GM04504 (cell line): ENCODE measurements around the gene PCDHAC2.
A peak's percentile ranks its signal among the peaks of the same experiment; 100 is the strongest.

Source experiments
- DNase-seq: peaks from one replicate; pipeline ENCODE4 v3.0.0-alpha.2; 2012; ENCODE audit warnings: low read depth

Gene PCDHAC2, protein sequence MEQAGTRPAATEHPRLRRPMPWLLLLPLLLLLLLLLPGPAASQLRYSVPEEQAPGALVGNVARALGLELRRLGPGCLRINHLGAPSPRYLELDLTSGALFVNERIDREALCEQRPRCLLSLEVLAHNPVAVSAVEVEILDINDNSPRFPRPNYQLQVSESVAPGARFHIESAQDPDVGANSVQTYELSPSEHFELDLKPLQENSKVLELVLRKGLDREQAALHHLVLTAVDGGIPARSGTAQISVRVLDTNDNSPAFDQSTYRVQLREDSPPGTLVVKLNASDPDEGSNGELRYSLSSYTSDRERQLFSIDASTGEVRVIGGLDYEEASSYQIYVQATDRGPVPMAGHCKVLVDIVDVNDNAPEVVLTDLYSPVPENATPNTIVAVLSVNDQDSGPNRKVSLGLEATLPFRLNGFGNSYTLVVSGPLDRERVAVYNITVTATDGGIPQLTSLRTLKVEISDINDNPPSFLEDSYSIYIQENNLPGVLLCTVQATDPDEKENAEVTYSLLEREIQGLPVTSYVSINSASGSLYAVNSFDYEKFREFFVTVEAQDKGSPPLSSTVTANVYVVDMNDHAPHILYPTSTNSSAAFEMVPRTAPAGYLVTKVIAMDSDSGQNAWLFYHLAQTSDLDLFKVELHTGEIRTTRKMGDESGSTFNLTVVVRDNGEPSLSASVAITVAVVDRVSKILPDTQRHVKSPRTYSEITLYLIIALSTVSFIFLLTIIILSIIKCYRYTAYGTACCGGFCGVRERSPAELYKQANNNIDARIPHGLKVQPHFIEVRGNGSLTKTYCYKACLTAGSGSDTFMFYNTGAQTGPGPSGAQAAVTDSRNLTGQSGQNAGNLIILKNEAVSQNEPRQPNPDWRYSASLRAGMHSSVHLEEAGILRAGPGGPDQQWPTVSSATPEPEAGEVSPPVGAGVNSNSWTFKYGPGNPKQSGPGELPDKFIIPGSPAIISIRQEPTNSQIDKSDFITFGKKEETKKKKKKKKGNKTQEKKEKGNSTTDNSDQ

DNA sequence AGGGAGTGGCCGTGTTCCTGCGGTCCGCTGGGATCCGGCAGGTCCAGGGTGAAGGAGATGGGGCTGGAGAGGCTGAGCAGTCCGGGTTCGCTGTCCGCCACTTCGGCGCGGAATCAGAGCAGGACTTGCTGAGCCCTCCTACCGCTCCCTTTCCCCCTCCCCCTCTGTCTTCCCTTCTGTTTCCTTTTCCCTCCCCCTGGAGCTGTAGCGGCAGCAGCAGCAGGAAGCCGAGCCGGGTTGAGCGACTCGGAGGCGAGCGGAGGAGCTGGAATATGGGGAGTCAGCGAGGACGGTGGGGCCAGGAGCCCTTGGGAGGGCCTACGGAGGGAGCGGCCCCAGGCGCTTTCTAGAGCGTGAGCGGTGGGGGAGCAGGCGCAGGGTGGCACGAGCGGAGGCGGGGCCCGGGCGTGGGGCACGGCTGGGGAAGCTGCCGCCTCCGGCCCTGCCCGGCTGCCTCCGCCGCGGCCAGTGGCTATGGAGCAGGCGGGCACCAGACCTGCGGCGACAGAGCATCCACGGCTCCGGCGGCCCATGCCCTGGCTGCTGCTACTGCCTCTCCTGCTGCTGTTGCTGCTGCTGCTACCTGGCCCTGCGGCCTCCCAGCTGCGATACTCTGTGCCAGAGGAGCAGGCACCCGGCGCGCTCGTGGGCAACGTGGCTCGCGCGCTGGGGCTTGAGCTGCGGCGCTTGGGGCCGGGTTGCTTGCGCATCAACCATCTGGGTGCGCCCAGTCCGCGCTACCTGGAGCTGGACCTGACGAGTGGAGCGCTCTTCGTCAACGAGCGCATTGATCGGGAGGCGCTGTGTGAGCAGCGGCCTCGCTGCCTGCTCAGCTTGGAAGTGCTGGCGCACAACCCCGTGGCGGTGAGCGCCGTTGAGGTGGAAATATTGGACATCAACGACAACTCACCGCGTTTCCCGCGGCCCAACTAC, at the start of gene PCDHAC2:
Gene PCDHAC2, plus strand, starts transcription at position 184 of the 933 bp plus-strand sequence. Its CDS starts 291 bp downstream, at position 475.
- no peak for DNase-seq

DNA sequence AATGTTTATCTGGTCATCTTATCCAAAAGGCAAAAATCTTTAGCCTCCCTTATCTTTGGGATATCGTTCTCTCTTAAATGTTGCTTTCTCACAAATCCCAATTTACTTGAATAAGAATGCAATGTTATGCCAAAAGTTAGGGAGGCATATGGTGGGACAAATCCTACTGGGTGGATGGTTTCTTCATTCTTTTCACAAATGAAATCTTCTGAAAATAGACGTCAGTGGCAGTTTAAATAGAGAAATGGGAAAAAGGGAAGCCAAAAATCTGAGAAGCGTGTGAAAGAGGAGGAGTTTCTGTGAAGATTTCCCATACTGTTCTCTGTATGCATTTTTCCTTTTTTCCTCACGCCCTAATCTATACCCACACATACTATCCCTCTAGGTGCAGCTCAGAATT, 42.7 kb upstream of the PCDHAC2 start:
- no peak for DNase-seq

DNA sequence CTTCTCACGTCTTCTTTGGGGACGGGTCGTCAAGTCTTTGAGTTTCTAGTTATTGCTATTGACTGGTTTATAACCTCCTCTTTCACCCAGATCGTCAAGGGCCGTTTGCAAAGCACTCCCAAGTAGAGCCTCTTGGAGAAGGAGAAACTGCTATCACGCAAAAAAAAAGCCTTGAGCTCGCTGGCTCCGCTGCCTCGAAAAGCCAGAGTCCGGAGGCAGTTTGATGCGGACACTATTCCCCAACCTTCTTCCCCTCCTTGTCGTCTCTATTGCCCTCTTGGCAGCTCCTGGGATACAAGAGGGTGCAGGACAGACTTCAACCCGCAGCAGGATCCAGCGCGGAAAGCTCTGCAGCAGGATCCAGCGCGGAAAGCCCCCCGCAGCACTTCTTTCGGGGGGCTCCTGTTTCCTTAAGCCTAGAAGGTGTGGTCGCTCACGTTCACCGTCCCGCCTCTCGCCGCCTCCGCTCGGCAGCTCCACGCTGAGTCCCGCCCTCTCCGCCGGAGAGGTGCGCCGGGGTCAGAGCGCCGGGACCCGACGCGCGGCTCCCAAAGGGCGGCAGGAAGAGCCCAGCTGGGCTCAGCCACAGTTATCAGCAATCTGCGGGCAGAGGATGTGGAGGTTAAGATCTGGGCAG, 40.4 kb upstream of the PCDHAC2 start, which contains the start of gene PCDHAC1:
Gene PCDHAC1, plus strand, starts transcription at position 494 of the 637 bp plus-strand sequence. CDS start 594 bp downstream, outside the sequence.
- no peak for DNase-seq

DNA sequence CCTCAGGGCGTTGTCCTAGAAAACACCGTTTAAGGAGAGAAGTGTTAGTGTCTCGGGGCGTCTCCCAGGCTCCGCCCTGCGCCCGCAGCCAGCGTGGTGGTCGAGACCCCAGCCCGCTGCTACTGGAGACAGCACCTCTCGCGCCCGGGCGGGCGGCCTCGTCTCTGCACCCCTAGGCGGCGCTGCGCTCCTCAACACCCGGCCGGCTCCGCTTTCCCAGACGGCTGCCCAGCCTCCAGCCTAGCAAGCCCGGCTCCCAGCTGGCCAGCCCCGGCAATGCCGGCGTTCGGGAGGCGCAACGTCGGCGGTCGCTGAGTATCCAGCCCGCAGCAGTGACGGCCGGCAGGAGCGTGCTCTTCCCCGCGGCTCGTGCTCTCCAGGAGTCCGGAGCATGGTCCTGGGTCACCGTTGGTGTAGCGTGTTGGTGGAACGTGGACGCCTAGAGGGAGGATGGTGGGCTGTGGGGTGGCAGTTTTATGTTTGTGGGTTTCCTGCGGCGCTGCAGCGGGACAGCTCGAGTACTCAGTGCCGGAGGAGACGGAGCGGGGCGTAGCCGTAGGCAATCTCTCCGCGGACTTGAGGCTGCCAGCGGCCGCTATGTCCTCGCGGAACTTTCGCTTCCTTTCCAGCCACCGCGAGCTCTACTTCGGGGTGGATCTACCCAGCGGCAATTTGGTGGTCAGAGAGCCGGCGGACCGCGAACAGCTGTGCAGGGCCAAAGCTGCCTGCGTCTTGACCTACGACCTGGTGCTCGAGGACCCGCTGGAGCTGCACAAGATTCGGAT, 39.6 kb upstream of the PCDHAC2 start:
- peak; percentile 5 for DNase-seq

DNA sequence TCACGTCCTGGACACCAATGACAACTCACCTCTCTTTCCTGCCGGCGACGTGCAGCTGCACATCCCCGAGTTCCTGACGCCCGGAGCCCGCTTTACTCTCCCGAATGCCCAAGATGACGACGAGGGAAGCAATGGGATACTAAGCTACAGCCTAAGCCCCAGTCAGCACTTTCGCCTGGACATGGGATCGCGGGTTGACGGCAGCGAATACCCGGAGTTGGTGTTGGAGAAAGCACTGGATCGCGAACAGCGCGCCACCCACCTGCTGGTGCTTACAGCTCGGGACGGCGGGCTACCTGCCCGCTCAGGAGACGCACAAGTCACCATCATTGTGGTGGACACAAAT, 39.1 kb upstream of the PCDHAC2 start:
- no peak for DNase-seq

DNA sequence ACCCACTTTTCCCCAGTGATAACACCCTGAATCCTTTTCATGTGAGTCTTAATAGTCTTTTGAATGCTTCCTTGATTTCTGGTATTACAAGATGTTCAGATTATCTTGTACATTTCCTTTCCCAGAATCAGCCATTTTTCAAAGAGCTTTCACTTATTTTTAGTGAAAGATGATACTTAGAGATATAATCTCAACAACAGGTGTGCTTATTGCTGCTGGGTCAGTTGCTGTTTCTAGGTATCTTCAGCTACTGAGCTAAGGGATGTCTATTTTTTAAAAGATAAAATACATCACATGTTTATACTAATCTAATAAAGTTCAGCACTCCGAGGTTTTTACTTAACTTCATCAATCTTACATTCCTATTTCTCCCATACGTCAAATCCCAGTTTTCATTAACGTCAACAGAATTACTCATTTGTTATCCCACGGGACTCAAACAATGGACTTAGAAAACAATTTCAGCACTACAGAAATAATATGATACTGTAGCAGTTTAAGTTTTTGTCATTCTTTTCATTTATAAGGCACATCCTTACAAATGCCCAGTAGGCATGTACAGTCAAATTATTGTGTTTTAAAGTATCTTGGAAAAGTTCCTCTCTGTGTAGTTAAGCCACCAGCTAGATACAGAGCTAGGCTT, 31.2 kb upstream of the PCDHAC2 start:
- DNase-seq, result no peak

DNA sequence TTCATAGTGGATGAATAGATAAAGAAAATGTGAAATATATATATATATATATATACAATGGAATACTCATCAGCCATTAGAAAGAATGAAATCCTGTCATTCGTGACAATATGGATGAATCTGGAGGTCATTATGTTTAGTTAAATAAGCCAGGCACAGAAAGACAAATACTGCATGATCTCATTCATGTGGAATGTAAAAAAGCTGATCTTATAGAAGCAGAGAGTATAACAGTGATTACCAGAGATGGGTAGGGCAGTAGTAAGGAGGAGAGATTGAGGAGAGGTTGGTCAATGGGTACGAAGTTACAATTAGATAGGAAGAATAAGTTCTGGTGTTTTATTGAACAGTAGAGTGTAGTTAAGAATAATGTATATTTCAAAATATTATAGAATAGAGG, 19.7 kb upstream of the PCDHAC2 start:
- no peak for DNase-seq

DNA sequence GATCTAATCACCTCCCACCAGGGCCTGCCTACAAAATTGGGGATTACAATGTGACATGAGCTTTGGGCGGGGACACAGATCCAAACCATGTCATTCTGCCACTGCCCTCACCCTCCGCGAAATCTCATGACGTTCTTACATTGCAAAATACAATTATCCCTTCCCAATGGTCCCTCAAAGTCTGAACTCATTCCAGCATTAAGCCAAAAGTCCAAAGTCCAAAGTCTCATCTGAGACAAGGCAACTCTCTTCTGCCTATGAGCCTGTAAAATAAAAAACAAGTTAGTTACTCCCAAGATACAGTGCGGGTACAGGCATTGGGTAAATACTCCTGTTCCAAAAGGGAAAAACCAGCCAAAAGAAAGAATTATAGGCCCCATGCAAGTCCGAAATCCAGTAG, 14.6 kb upstream of the PCDHAC2 start:
- no peak for DNase-seq

DNA sequence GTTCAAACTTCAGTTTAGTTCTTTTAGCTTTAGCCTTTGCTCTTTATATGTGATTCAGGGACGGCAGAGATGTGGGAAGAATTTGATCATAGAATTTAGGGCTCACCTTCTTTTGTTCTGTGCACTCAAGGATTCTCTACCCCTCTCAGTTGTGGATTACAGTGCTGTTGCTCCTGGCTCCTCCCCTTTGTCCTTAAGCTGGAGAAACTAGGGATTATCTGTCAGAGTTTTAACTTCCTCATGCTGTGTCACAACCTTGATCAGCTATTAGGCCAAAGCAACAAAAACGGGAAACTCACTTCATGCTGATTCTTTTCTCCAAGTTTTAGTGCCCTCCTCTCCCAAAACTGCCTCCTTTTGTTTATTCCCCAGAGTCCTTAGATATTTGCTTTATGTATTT, 13.0 kb upstream of the PCDHAC2 start:
- DNase-seq, result no peak

DNA sequence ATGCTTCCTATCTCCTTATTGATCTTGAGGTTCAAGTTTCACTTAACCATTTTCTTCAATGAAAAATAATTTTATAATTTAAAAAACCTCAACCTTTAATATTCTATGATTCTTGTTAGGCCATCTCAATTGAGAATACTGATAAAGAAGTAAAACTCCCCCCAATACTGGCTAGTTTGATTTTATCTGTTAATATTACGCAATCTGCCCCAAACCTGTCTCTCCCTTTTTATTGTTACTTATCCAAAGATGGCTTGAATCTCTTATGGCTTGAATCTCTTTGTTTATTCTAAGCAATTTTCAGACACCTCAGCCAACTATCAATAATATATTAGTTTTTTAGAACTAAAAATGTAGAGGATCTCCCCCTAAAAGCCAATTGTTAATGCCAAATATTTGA, 4.1 kb upstream of the PCDHAC2 start:
- DNase-seq, result no peak

DNA sequence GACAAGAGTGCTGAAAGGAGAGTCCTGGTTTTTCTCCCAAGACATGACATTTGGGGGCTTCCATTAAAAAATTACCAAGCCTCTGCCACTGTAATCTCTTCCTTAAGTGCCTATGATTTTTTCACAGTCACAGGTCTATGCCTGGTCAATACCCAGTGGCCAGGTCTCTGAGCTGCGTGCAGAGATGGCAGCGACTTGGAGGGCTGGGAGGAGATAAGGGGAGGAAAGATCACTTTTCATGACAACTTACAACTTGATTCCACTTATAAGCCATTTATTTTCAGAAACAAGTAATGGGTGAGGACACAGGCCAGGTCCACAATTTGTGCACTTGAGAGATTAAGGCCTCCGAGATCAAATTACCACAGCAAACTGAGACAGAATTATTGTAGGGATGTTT, 1.9 kb upstream of the PCDHAC2 start:
- no peak for DNase-seq

DNA sequence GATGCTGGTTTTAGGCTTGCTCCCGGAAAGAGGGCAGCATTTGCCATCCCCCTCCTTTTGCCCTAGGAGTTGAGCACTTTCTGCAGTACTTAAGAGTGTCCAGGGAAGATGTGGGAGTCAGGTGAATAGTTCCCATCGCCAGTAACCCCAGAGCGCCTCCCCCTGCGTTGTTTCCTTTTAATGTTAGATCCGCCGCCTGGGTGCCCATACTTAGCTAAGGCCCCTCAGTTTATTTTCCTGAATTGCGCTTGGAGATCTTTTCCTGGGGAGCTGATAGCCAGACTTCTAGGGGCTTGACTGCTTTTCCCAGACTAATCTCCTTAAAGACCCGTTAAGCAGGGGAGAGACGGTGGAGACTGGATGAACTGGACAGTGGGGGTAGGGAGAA, 377 bp upstream of the PCDHAC2 start:
- DNase-seq, result no peak

DNA sequence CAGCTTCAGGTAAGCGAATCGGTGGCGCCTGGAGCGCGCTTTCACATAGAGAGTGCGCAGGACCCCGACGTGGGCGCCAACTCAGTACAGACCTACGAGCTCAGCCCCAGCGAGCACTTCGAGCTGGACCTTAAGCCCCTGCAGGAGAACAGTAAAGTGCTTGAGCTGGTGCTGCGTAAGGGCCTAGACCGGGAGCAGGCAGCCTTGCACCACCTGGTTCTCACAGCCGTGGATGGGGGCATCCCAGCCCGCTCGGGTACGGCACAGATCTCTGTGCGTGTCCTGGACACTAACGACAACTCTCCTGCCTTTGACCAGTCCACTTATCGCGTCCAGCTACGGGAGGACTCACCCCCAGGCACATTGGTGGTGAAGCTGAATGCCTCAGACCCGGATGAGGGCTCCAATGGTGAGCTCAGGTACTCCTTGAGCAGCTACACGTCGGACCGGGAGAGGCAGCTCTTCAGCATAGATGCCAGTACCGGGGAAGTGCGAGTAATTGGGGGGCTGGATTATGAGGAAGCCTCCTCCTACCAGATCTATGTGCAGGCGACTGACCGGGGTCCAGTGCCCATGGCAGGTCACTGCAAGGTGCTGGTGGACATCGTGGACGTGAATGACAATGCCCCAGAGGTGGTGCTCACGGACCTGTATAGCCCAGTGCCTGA, 1.1 kb downstream of the PCDHAC2 start:
- DNase-seq, result no peak

DNA sequence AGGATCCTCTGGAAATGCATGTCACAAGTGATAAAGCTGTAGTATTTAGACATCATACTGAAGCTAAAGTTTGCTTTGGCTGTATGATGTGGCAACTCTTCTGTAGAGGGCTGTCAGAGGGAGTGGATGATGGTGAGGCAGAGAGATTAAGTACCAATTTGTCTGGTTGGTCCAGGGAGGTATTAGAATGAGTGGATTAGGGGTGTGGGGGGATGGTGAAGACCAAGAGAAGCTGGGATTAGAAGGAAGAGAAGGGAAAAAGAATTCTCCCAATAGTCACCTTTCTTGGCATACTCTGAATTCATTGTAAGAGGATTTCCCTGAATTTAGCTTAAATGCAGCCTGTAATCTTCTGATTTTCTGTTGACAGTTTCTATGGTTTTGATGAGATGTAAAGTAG, 3.6 kb downstream of the PCDHAC2 start:
- DNase-seq, result no peak

DNA sequence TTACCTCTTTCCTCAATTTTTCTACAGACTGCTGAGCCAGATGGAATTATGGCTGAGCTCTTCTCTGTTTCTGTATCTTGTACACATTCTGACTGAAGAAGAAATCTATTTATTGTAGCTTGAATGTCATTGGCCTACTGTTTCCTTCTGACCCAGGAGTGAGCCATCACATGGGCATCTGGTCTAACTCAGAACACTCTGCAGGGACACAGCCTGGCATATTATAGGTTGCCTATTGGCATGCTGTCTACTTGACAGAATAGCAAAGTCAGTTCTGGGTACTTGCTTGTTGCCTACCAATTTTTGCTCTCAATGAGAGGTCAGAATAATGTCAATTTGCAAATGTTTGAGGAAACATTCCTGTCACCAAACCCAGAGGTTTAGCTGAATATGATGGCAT, 7.3 kb downstream of the PCDHAC2 start:
- DNase-seq, result no peak

DNA sequence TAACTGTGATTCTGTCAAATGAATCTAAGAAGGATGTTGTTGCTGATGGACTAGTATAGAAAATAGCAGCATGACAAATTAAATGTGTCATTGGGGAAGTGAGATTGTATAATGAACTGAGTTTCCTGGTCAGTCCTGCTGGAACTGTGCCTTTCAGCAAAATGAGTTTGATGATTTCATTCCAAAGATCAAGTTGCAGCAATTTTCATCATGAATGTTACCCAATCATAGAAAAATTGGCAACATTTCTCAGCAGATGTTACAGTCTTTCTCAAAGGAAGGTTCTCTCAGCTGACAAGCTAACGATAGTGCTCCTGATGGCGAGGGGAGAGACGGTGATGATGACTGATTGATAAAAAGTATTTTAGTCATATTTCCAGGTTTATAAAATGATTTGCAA, 10.7 kb downstream of the PCDHAC2 start:
- no peak for DNase-seq

DNA sequence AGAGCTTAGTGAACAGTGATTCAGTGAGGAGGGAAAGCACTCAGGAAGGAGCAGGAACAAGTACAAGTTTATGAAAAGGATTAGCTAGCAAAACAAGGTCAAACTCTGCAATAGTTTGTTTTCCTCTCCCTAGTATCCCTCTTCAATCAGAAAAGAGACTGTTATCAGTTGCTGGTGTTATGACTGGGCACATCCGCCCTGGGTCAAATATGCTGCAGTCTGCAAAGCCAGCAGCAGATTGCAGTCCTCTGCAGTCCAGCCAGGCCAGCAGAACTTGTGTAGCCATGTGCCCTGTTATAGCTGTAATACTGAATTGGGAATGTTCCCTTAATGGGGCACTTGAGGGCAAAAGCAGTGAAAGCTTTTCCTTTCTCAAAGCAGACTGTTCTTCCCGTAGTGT, 12.0 kb downstream of the PCDHAC2 start:
- DNase-seq, result no peak

DNA sequence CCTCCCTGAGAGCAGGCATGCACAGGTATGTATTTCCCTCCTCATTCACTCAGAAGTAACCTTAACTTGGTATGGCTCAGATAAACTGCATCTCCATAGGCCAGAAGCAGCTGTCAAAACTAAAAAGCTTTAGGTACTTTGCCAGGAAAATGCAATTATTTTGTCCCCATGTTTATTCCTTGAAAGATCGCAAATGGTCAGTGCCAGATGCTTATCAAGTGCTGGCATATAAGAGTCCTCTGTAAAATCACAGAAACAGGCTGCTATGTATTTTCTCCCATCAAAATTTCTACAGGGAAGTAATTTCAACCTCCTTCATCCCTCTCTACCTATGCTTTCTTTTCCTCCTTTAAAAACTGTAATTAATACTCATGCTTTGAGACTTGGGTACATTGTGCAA, 12.7 kb downstream of the PCDHAC2 start:
- no peak for DNase-seq

DNA sequence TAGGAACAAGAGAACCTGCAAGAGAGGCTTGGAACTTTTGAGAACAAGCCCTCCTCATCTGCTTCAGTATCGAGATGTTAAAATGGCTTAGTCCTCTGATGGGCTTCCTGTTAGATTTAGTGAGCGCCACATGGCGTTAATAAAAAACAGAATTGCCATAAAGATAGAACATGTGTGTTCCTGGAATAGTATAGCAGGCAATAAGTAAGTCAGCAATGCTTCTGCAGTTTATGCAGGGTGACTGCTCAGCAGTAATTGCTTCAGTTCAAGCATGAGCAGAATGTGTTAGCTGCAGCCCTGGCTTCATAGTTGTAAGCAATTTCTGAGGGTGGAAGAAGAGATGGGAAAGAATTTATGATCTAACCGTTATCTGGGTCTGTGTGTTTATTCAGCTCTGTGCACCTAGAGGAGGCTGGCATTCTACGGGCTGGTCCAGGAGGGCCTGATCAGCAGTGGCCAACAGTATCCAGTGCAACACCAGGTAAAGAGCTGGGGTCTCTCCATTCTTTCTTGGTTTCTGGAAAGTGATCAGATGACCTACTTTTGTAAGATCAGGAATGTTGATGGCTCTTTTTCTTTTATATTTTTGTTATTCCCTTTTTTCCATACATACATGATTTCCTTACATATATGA, 15.9 kb downstream of the PCDHAC2 start:
- no peak for DNase-seq
